DOHH2 (cell line): ENCODE results near the gene PTPRQ.

Source experiments
- H3F3A ChIP-seq: fragments of 200-600 bp; sonication (generic), shearing (Covaris generic); 2 replicates; pipeline ENCODE4 v1.6.0; 2016; ENCODE audit warnings: antibody characterized with exemption, mild to moderate bottlenecking; ENCODE audit not compliant: control insufficient read depth, insufficient read depth
- H3K27ac ChIP-seq: fragments of 200-600 bp; sonication (generic); 2 replicates; pipeline ENCODE4 v1.5.1; 2014; ENCODE audit warnings: low read depth, mild to moderate bottlenecking, low read length, moderate library complexity
- H3K27me3 ChIP-seq: fragments of 200-600 bp; sonication (generic); 2 replicates; pipeline ENCODE4 v1.6.1; 2014; ENCODE audit warnings: mild to moderate bottlenecking, low read length, mixed read lengths; ENCODE audit not compliant: control insufficient read depth
- H3K36me3 ChIP-seq: fragments of 200-600 bp; sonication (generic); 2 replicates; pipeline ENCODE4 v1.6.1; 2014; ENCODE audit warnings: mild to moderate bottlenecking, low read length, moderate library complexity, mixed read lengths; ENCODE audit not compliant: control insufficient read depth
- H3K4me1 ChIP-seq: fragments of 200-600 bp; sonication (generic); 2 replicates; pipeline ENCODE4 v1.6.1; 2014; ENCODE audit warnings: mild to moderate bottlenecking, low read length, mixed read lengths; ENCODE audit not compliant: control insufficient read depth
- H3K4me2 ChIP-seq: fragments of 200-600 bp; sonication (generic); 2 replicates; pipeline ENCODE4 v1.6.0; 2014; ENCODE audit warnings: mild to moderate bottlenecking, low read length, moderate library complexity
- H3K4me3 ChIP-seq: fragments of 200-600 bp; sonication (generic); 2 replicates; pipeline ENCODE4 v1.5.1; 2014; ENCODE audit warnings: mild to moderate bottlenecking, low read length, mixed read lengths
- H3K79me2 ChIP-seq: fragments of 200-600 bp; sonication (generic); 2 replicates; pipeline ENCODE4 v1.6.1; 2014; ENCODE audit warnings: mild to moderate bottlenecking, low read length, mixed read lengths; ENCODE audit not compliant: control insufficient read depth
- H3K9me2 ChIP-seq: fragments of 200-600 bp; sonication (generic); replicated peaks from 2 replicates; pipeline ENCODE4 v1.6.1; 2014; ENCODE audit warnings: mild to moderate bottlenecking, low read length, mixed read lengths; ENCODE audit not compliant: control insufficient read depth
- H3K9me3 ChIP-seq: fragments of 200-600 bp; sonication (generic); 2 replicates; pipeline ENCODE4 v1.6.1; 2014; ENCODE audit warnings: antibody characterized with exemption, low read length, mixed read lengths; ENCODE audit not compliant: control insufficient read depth, insufficient read depth
- H4K20me1 ChIP-seq: fragments of 200-600 bp; sonication (generic); 2 replicates; pipeline ENCODE4 v1.6.0; 2014; ENCODE audit warnings: low read depth, mild to moderate bottlenecking, antibody characterized with exemption, low read length, moderate library complexity; ENCODE audit not compliant: control insufficient read depth, insufficient read depth
- EZH2phosphoT487 ChIP-seq: fragments of 200-600 bp; sonication (generic); IDR thresholded peaks from 2 replicates; pipeline ENCODE4 v1.6.1; 2017; ENCODE audit warnings: borderline replicate concordance, mild to moderate bottlenecking, antibody characterized with exemption, low read length, moderate library complexity, mixed read lengths
- TF ChIP-seq, protein P1 (sequence below): fragments of 200-600 bp; sonication (generic); IDR thresholded peaks from one replicate; pipeline ENCODE4 v1.5.1; 2014; ENCODE audit warnings: antibody characterized with exemption, mild to moderate bottlenecking, low read depth, low read length; ENCODE audit not compliant: poor library complexity, severe bottlenecking

The PTPRQ gene

DNA sequence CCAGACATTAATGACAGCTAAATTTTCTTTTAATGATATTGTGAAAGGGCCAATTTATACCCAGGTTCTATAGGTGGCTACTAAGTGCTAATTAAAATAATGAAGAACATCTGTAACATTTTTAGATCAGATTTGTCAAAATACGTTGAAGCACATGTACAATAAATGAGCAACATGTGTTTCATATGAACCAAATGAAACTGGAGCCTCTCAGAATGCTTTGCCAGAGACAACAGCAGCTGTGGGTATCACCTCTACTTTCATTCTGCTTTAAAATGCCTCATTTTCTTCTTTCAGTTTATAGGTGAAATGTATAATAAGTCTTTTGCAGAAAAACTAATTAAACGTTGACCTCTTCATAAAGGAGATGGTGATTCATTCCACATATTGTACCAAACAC is 237.3 kb downstream of the PTPRQ start:
- H3K36me3 ChIP-seq: no peaks in the 10 kb centered on the region
- H3K79me2 ChIP-seq: no peaks in the 10 kb centered on the region
- no peaks in the 10 kb centered on the region for H3F3A ChIP-seq
- H3K4me3 ChIP-seq: no peak overlapping the region
- no peak overlapping the region for H3K27ac ChIP-seq
- TF ChIP-seq, protein P1, sequence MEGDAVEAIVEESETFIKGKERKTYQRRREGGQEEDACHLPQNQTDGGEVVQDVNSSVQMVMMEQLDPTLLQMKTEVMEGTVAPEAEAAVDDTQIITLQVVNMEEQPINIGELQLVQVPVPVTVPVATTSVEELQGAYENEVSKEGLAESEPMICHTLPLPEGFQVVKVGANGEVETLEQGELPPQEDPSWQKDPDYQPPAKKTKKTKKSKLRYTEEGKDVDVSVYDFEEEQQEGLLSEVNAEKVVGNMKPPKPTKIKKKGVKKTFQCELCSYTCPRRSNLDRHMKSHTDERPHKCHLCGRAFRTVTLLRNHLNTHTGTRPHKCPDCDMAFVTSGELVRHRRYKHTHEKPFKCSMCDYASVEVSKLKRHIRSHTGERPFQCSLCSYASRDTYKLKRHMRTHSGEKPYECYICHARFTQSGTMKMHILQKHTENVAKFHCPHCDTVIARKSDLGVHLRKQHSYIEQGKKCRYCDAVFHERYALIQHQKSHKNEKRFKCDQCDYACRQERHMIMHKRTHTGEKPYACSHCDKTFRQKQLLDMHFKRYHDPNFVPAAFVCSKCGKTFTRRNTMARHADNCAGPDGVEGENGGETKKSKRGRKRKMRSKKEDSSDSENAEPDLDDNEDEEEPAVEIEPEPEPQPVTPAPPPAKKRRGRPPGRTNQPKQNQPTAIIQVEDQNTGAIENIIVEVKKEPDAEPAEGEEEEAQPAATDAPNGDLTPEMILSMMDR: no peak
- TF ChIP-seq EZH2phosphoT487: no peak
- H3K9me2 ChIP-seq: no peaks in the 10 kb centered on the region
- no peaks in the 10 kb centered on the region for H3K27me3 ChIP-seq
- no peaks in the 10 kb centered on the region for H3K4me1 ChIP-seq
- 0 out of 2 replicates have a peak, but pooled peaks cover 3% of the 10 kb centered on the region for H3K9me3 ChIP-seq
- H3K4me2 ChIP-seq: no peak overlapping the region
- H4K20me1 ChIP-seq: no peaks in the 10 kb centered on the region

DNA sequence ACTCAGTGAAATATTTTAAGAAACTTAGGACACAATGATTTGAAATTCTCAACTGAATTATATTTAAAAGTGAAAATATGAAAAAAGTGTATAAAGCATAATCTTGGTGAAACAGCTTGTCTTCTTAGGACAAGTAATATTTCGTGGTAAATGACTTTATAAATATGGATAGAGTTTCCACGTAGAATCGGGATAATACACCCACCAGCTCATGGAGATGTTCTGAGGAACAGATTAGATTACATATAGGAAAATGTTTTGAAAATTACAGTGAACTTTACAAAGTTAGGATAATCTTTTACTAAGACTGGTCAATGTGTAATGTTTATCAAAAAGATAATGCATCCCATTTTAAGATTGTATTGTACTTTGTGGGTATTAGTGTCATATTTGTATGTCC is 237.8 kb downstream of the PTPRQ start:
- Histone ChIP-seq H3K36me3 (no peaks in the 10 kb centered on the region), H4K20me1 (no peaks in the 10 kb centered on the region), H3K4me1 (no peaks in the 10 kb centered on the region), H3K9me3 (0 out of 2 replicates have a peak, but pooled peaks cover 3% of the 10 kb centered on the region), H3K9me2 (no peaks in the 10 kb centered on the region), H3K4me3 (no peak overlapping the region), H3K79me2 (no peaks in the 10 kb centered on the region), H3K27me3 (no peaks in the 10 kb centered on the region), H3F3A (no peaks in the 10 kb centered on the region), H3K27ac (no peak overlapping the region), H3K4me2 (no peak overlapping the region)
- TF ChIP-seq, protein P1: no peak
- TF ChIP-seq EZH2phosphoT487: no peak

DNA sequence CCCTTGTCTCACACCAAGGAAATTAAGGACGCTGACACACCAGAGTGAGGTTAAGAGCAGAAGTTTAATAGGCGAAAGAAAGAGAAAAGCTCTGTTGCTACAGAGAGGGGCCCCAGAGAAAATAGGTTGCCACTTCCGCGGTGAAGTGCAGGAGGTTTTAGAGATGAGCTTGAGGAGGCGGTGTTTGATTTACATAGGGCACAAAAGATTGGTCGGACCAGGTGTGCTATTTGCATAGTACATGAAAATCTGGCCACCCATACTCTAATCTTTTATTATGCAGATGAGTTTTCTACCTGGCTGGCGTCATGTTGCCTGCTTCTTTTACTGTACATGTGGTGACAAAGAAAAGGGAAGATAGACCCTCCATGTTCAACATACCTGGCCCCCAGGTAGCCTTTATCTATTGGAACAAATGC is 240.1 kb downstream of the PTPRQ start:
- TF ChIP-seq EZH2phosphoT487: no peak
- TF ChIP-seq, protein P1: no peak
- 0 out of 2 replicates have a peak, but pooled peaks cover 3% of the 10 kb centered on the region for H3K9me3 ChIP-seq
- H3F3A ChIP-seq: no peaks in the 10 kb centered on the region
- no peak overlapping the region for H3K4me3 ChIP-seq
- H3K27ac ChIP-seq: no peak overlapping the region
- H3K4me2 ChIP-seq: no peak overlapping the region
- H3K4me1 ChIP-seq: no peaks in the 10 kb centered on the region
- H4K20me1 ChIP-seq: no peaks in the 10 kb centered on the region
- no peaks in the 10 kb centered on the region for H3K9me2 ChIP-seq
- H3K79me2 ChIP-seq: no peaks in the 10 kb centered on the region
- no peaks in the 10 kb centered on the region for H3K27me3 ChIP-seq
- no peaks in the 10 kb centered on the region for H3K36me3 ChIP-seq
